GM19455 (cell line): ENCODE measurements around the gene PCCA.
"Not testable (repeated sequence)": the region's sequence is repeated elsewhere in the genome, so short reads cannot be mapped to it uniquely, and the experiment has no call there.

ENCODE experiments used
- ATAC-seq: cut with Tn5 transposase; IDR thresholded peaks from one replicate; pipeline ENCODE4 v1.9.1; 2021; ENCODE audit not compliant: unreplicated experiment

PCCA gene

DNA sequence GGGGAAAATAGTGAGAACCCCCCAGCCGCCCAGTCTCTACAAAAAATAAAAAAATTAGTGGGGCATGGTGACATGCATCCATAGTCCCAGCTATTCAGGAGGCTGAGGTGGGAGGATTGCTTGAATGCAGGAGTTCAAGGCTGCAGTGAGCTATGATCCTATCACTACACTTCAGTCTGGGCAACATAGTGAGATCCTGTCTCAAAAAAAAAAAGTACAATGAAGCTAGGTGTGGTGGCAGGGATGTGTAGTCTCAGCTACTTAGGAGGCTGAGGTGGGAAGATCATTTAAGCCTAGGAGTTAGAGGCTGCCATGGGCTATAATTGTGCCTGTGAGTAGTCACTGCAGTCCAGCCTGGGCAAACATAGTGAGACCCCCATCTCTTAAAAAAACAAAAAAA, 8.9 kb downstream of the PCCA start:
- ATAC-seq: no peak

DNA sequence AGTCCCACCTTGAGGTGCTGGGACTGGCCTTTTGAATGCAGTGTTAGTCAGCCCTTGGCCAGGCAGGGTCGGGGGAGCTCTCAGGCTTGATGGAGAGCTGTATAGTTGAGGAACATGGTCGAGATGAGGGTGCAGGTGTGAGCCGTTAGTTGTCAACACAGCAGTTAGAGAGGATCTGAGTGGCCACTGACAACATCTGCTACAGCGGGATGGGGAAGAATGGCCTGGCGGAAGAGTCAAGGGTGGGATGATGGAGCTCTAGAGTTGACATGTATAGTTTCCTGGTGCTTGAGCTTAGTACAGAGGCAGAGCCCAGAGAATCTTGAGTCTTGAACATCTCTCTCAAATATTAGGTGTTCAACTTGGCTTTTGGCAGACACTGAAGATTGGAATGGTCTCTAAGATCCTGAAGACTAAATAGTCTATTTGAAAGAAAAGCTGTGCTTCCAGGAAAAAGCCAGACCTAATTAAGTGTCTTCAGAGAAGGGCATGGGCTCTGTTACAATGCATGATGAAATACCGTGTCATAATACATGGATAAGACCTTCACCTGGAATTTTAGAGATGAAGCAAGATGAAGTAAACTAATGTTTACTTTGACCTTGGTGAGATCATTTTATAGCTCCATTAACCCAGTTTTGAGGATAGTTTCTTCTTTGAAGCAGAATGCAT, 9.7 kb downstream of the PCCA start:
- ATAC-seq: no peak

DNA sequence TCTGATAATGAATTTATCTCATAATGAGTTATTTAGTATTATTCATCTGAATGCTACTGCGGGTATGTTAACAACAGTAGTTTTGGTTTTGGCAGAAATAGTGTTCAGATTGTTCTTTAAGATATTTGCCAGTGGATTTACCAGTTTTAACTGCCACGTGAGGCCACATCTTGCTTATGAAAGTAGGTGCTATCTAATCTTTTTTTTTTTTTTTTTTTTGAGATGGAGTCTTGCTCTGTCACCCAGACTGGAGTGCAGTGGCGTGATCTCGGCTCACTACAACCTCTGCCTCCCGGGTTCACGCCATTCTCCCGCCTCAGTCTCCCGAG, 10.2 kb downstream of the PCCA start:
- not testable (repeated sequence) for ATAC-seq

DNA sequence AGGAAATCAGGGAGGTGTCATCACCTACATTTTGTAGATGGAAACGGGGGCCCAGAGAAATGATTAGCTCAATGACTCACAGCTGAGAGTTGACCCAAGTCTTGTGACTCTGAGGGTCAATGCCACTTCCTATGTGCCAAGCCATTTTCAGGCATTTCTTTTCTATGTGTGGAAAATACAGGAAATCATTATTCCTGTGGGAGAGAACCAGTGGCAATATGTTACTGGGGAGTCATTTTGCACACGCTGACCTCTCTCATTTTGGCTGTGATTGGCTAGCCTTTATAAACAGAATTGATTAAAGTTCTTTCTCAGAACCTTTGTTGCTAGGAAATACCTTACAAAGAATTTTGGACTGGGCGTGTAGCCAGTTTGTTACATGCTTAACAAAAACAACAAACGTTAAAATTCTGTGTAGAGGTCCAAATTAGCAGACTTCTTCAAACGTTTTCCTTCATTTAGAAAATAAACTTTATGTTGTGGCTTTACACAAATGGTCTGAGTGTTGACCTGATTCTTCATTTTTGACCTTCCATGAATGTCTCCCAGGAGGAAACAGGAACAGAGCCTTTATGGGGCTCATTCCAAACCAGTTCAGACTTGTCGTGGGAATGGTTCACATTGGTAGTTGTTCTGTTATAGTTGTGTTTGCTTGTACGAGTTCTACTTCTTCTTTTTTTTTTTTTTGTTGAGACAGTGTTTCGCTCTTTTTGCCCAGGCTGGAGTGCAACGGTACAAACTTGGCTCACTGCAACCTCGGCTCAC, 11.4 kb downstream of the PCCA start:
- no peak for ATAC-seq

- no peak for ATAC-seq
These were observed 13.1 kb downstream of the PCCA start for GRCh38 chr13:100102042-100102441.

DNA sequence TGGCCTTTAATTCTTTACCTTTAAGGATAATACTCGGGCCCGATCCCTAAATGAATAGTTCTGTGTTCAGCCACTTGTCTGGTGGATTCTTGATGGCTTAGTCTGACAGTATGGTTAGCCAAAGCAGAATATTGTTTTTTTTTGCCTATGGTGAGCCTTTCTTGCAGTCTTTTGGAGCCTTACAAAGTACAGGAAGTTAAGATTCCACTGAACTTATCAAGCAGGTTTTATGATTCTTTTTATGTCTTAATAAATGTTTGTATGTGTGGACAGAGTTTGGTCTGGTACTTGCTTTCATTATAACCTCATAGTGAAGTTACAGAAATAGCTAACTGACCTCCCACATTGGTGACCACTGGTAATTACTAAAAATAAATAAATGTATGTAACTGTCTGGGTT, 17.1 kb downstream of the PCCA start:
- ATAC-seq: no peak

DNA sequence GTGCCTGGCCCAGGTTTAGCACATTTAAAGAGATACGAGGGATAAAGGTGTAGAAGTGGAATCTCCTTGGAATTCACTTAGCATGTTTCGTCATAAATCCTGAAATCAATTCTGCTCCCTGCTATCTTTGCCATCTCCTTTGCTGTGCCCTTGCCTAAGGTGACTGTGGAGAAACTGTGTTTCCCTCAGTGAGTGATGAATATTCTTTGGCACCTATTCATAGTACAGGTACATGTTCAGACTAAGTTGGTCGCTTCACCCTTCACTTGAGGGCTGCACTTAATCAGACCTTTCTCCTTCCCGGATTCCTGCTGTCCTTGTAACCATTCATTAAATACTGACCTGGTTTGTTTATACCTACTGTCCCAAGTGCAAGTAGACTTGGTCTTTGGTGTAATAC, 17.8 kb downstream of the PCCA start:
- ATAC-seq: no peak

- ATAC-seq: no peak
These were observed 20.1 kb downstream of the PCCA start for GRCh38 chr13:100108913-100109507.

- no peak for ATAC-seq
These were observed 21.4 kb downstream of the PCCA start for GRCh38 chr13:100110269-100110668.

GRCh38 chr13:100112186-100112838, 23.4 kb downstream of the PCCA start:
- no peak for ATAC-seq

DNA sequence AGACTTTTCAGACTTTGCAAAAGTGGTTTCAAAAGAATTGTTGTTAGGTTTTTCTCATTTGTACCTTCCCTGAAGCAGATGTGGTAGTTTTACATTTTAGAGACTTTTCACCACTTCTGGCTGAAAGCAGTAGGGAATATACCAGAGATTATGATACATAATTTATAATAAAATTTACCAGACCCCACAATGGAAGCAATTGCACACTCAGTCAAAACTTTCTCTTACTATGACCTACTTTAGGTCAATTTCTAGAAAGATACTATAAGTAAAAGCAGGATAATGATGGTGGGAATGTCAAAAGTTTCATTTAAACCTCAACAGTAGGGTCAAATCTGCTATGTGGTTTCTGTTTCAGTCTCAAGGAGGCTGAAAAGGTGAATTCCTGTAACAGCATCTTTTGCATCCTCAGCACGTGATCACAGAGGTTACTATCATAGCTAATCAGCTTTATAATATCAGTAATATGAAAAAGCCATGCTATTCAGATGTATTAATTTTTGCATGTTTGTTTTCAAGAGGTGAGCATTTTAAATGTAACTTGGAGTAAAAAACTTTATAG, 26.9 kb downstream of the PCCA start:
- ATAC-seq: no peak

DNA sequence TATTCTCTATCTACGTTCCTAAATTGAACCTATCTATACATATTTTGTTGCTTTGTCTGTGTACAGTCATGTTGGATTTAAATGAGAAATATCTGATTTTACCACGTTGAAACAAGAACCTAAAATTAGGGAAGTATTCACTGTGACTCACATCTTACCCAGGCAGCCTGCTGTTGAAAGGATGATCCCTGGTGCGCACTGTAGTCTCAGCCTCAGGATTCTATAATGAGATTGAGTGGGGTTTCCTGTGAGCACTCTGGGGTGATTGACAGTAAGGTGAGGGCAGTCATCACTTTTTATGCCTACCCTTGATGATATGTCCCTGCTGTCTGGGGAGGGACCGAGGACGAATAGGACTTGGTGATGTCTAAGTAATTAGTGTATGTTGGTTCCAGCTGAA, 35.4 kb downstream of the PCCA start:
- no peak for ATAC-seq

DNA sequence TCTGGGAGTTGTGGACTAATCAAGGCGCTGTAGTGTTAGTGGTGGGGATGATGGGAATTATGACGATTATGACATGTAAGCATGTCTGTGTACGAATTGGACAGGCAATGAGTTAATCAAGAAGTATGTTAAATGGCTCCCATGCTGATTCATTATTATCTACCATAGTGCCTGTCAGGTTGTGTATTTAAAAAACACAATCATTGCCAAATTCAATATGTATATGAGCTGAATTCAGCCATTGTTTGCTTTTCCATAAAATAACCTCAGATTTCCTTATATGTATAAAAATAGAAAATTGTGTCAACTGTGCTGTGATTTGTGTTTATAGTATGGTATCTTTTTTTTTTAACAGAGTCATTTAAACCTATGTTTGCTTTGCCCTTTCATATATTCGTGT, 37.1 kb downstream of the PCCA start:
- no peak for ATAC-seq

DNA sequence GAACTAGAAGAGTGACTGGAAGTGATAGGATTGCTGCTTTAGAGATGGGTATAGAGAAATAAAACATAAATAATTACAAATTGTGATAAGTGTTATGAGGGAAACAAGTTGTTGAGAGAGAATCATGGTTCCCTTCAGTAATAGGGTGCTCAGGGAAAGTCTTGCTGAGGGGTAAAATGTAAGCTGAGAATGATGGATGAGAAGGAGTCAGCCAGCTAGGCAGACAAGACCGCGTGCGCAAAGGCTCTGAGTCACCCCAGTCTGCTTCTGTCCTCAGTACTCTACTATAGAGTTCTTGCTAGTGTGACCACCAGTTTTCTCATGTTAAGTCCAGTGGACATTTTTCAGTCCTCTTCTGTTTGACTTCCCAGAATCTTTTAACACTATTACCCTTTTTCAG, 39.5 kb downstream of the PCCA start:
- no peak for ATAC-seq

GRCh38 chr13:100128838-100129237, 39.9 kb downstream of the PCCA start:
- no peak for ATAC-seq

- ATAC-seq: peak; percentile 72
These were observed 40.7 kb downstream of the PCCA start for GRCh38 chr13:100129605-100130004.

DNA sequence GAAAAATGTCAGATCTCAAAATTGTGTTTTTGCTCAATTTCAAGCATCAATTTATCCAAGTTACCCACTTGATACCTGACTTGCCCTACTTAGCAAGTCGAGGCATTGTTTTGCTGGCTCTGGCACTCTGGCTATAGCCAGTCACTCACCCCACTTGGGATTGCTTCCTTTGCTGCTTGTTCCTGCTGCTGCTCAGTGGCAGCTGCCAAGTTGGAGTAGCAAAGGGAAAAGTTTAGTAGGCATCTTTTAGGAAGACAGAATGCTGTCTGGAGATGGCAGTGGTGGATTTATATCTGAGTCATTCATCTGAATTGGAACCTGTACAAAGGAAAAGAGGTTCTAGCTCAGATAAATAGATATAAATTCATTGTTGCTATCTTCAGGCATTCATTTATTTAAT, 41.2 kb downstream of the PCCA start:
- ATAC-seq: no peak

DNA sequence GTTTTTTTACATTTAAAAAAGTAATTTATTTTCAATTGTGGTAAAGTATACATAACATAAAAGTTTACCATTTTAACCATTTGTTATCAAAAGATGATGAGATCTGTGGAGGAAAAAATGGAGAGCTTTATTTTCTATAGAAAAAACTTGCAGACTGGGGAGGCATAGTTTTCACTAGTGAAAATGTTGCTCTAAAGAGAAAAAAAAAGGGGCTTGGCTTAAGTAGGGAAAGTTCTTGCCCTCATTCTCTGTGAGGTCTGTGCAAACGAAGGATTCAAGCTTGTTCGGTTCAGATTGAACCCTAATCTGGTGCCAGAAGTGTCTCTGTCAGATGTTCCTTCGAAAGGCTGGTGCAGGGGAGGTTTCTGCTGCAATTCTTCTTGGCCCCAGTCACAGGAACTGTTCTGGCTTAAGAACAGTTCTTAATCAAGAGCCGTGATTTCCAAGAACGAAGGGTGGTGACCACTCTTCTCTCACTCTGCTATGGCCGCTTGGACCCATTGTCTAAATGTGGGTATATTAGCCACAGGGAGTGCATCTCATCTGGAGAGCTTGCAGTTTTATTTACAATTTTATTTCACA, 42.1 kb downstream of the PCCA start:
- ATAC-seq: no peak

DNA sequence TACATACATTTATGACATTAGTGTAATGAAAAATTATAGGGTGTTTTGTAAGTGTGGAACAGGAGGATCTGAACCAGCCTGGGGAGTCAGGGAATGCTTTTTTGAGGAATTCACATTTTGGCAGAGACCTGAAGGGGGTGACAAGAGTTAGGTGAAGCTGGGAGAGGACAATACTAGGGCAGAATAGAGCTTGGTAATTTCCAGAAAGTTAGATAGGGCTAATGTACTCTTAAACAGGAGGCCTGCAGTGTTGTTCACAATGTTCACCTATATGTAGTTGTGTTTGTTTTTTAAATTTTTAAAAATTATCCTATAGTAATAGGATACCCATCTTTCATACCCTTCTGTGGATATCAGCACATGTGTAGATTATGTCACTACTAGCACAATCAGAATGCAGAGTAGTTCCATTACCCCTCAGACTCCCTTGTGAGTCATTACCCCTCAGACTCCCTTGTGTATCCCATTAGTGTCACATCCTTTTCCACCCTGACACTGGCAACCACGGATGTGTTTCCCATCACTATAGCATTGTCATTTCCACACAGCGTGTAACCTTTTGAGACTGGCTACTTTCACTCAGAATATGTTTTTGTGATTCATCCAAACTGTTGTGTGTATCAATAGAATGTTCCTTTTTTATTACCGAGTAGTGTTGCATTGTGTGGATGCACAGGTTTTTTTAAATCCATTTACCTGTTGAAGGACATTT, 43.1 kb downstream of the PCCA start:
- ATAC-seq: no peak

- no peak for ATAC-seq
These were observed 50.1 kb downstream of the PCCA start for GRCh38 chr13:100138859-100139491.
